H9 (cell line): ENCODE data around the gene ALAD. TPM values are rescaled to one million over a fixed set of nuclear protein-coding genes. Genes with fewer than 3 reads are reported as not detected.

Experiments
- DNase-seq: peaks from one replicate; pipeline ENCODE4 v3.0.0-alpha.2; 2017
- H2AFZ ChIP-seq: one replicate; pipeline ENCODE4 v1.6.1; 2013; ENCODE audit warnings: mild to moderate bottlenecking, low read length, control low read depth, moderate library complexity
- H2AK5ac ChIP-seq: 2 replicates; pipeline ENCODE4 v1.6.1; 2013; ENCODE audit warnings: low read length, control low read depth, mixed read lengths; ENCODE audit not compliant: insufficient read length
- H2BK120ac ChIP-seq: one replicate; pipeline ENCODE4 v1.6.1; 2013; ENCODE audit warnings: low read depth, mild to moderate bottlenecking, low read length, control low read depth, inconsistent platforms; ENCODE audit not compliant: poor library complexity, severe bottlenecking
- H2BK12ac ChIP-seq: 2 replicates; pipeline ENCODE4 v1.6.1; 2013; ENCODE audit warnings: low read length, control low read depth, mixed read lengths, low read depth; ENCODE audit not compliant: insufficient read length
- H2BK15ac ChIP-seq: 2 replicates; pipeline ENCODE4 v1.6.1; 2013; ENCODE audit warnings: low read depth, low read length, control low read depth
- H2BK20ac ChIP-seq: one replicate; pipeline ENCODE4 v1.6.1; 2013; ENCODE audit warnings: low read depth, mild to moderate bottlenecking, low read length, control low read depth, inconsistent platforms; ENCODE audit not compliant: poor library complexity, severe bottlenecking
- H2BK5ac ChIP-seq: 2 replicates; pipeline ENCODE4 v1.6.1; 2013; ENCODE audit warnings: low read length, control low read depth, mixed read lengths; ENCODE audit not compliant: insufficient read length
- H3K14ac ChIP-seq: 2 replicates; pipeline ENCODE4 v1.6.1; 2013; ENCODE audit warnings: low read length, control low read depth; ENCODE audit not compliant: insufficient read depth
- H3K18ac ChIP-seq: 2 replicates; pipeline ENCODE4 v1.6.1; 2013; ENCODE audit warnings: low read depth, mild to moderate bottlenecking, mixed read lengths, low read length, control low read depth; ENCODE audit not compliant: insufficient read length
- H3K23ac ChIP-seq: 2 replicates; pipeline ENCODE4 v1.6.1; 2013; ENCODE audit warnings: low read length, control low read depth, mixed read lengths, low read depth; ENCODE audit not compliant: insufficient read length
- H3K23me2 ChIP-seq: 2 replicates; pipeline ENCODE4 v1.6.1; 2013; ENCODE audit warnings: low read depth, mild to moderate bottlenecking, mixed read lengths, low read length, control low read depth; ENCODE audit not compliant: insufficient read length, poor library complexity, severe bottlenecking
- H3K27ac ChIP-seq: 2 replicates; pipeline ENCODE4 v1.5.1; 2013; ENCODE audit warnings: low read length, control low read depth, mixed read lengths, low read depth; ENCODE audit not compliant: insufficient read length
- H3K27me3 ChIP-seq: 2 replicates; pipeline ENCODE4 v1.6.1; 2013; ENCODE audit warnings: low read length, control low read depth, inconsistent platforms; ENCODE audit not compliant: insufficient read depth
- H3K4ac ChIP-seq: 2 replicates; pipeline ENCODE4 v1.6.1; 2013; ENCODE audit warnings: low read depth, mild to moderate bottlenecking, control low read depth, inconsistent platforms, low read length, moderate library complexity
- H3K4me1 ChIP-seq: 2 replicates; pipeline ENCODE4 v1.6.1; 2013; ENCODE audit warnings: low read length, control low read depth, inconsistent platforms; ENCODE audit not compliant: insufficient read depth
- H3K4me2 ChIP-seq: 2 replicates; pipeline ENCODE4 v1.6.1; 2013; ENCODE audit warnings: low read length, control low read depth, mixed read lengths; ENCODE audit not compliant: insufficient read length, insufficient read depth
- H3K56ac ChIP-seq: 2 replicates; pipeline ENCODE4 v1.6.1; 2013; ENCODE audit warnings: low read depth, mild to moderate bottlenecking, mixed read lengths, low read length, control low read depth; ENCODE audit not compliant: insufficient read length
- H3K79me1 ChIP-seq: 2 replicates; pipeline ENCODE4 v1.6.1; 2013; ENCODE audit warnings: low read depth, mild to moderate bottlenecking, moderate library complexity, low read length, control low read depth, inconsistent platforms; ENCODE audit not compliant: insufficient read depth, poor library complexity, severe bottlenecking
- H3K79me2 ChIP-seq: 2 replicates; pipeline ENCODE4 v1.6.1; 2013; ENCODE audit warnings: low read length, control low read depth, inconsistent platforms; ENCODE audit not compliant: insufficient read depth
- H3K9ac ChIP-seq: 2 replicates; pipeline ENCODE4 v1.6.1; 2013; ENCODE audit warnings: low read length, control low read depth, mixed read lengths; ENCODE audit not compliant: insufficient read length; ENCODE audit errors: extremely low read depth
- H3K9me3 ChIP-seq: one replicate; pipeline ENCODE4 v1.6.1; 2013; ENCODE audit warnings: low read depth, low read length, inconsistent platforms; ENCODE audit not compliant: control insufficient read depth
- H3T11ph ChIP-seq: one replicate; pipeline ENCODE4 v1.6.1; 2013; ENCODE audit warnings: mild to moderate bottlenecking, low read length, control low read depth, inconsistent platforms
- H4K20me1 ChIP-seq: one replicate; pipeline ENCODE4 v1.6.1; 2013; ENCODE audit not compliant: control insufficient read depth, insufficient read length, insufficient read depth
- H4K5ac ChIP-seq: 2 replicates; pipeline ENCODE4 v1.6.1; 2013; ENCODE audit warnings: low read depth, mild to moderate bottlenecking, mixed read lengths, low read length, control low read depth; ENCODE audit not compliant: insufficient read length
- H4K8ac ChIP-seq: replicated peaks from 2 replicates; pipeline ENCODE4 v1.6.1; 2013; ENCODE audit warnings: low read length, control low read depth, mixed read lengths, low read depth; ENCODE audit not compliant: insufficient read length
- H4K91ac ChIP-seq: 2 replicates; pipeline ENCODE4 v1.6.1; 2013; ENCODE audit warnings: low read depth, mild to moderate bottlenecking, moderate library complexity, mixed read lengths, low read length, control low read depth; ENCODE audit not compliant: insufficient read length
- H3K27ac Mint-ChIP-seq, 3 experiments: 2 replicates in 2 of 3; 3 replicates in 1 of 3; pipeline ENCODE4 v1.8.0; 2020 to 2021; ENCODE audit warnings: mixed read lengths in 3 of 3, mild to moderate bottlenecking in 1 of 3, moderate library complexity in 1 of 3
- H3K27me3 Mint-ChIP-seq: 2 replicates; pipeline ENCODE4 v1.8.0; 2021; ENCODE audit warnings: low read depth, mild to moderate bottlenecking, moderate library complexity, mixed read lengths
- H3K36me3 Mint-ChIP-seq, 3 experiments: 2 replicates in 2 of 3; 3 replicates in 1 of 3; pipeline ENCODE4 v1.8.0; 2020 to 2021; ENCODE audit warnings: low read depth in 3 of 3, mixed read lengths in 3 of 3; ENCODE audit not compliant: insufficient read depth in 1 of 3
- H3K4me1 Mint-ChIP-seq, 2 experiments: 2 replicates each; pipeline ENCODE4 v1.8.0; 2020; ENCODE audit warnings: mixed read lengths in 2 of 2
- H3K4me3 Mint-ChIP-seq, 2 experiments: 2 replicates in 1 of 2; 3 replicates in 1 of 2; pipeline ENCODE4 v1.8.0; 2020 to 2021; ENCODE audit warnings: mild to moderate bottlenecking in 2 of 2, mixed read lengths in 2 of 2, moderate library complexity in 1 of 2
- H3K9me3 Mint-ChIP-seq, 2 experiments: 2 replicates in 1 of 2; 3 replicates in 1 of 2; pipeline ENCODE4 v1.8.0; 2020; ENCODE audit warnings: mild to moderate bottlenecking in 2 of 2, mixed read lengths in 2 of 2, moderate library complexity in 1 of 2
- CTCF ChIP-seq: fragments of 200-600 bp; sonication (generic); conservative IDR thresholded peaks from 3 replicates; pipeline ENCODE4 v1.8.0; 2021; ENCODE audit warnings: antibody characterized with exemption, mild to moderate bottlenecking
- WGBS: extraction: QIAGEN DNeasy Blood & Tissue Kit; methylation state at CpG from one replicate; pipeline ENCODE4 v1.1.7; 2013; ENCODE audit warnings: missing lambda C conversion rate, low lambda C conversion rate, mixed read lengths; ENCODE audit not compliant: insufficient read length; ENCODE audit errors: extremely low coverage; 5-methylcytosine and 5-hydroxymethylcytosine counted together
- long read RNA-seq: library from polyadenylated mRNA; unstranded; transcript quantifications from one replicate; pipeline ENCODE4 v2.0.0, GENCODE V29; 2020
- total RNA-seq: library from RNA; stranded (reverse); gene quantifications from 2 replicates; pipeline ENCODE4 v1.2.1, GENCODE V29; 2021

ALAD gene
- total RNA-seq = 11.5 and 13.2 TPM in 2 replicates
- long read RNA-seq, transcript ALAD-201 (12 exons, 3,173 nt) = major isoform, 67 of 102 reads
- long read RNA-seq, partial matches to known transcripts = 2 of 102 reads
- long read RNA-seq, other reads (novel, unspliced or antisense) = 30 of 102 reads

- Histone ChIP-seq H3K27me3 (no peaks in the 10 kb centered on the region), H2BK120ac (no peak within 1 kb of the TSS), H3K9me3 (no peaks in the 10 kb centered on the region), H3K79me2 (no peaks in the 10 kb centered on the region), H4K8ac (no peak within 1 kb of the TSS), H4K5ac (no peak within 1 kb of the TSS), H3K18ac (no peak within 1 kb of the TSS), H2BK12ac (no peak within 1 kb of the TSS), H2AK5ac (no peak within 1 kb of the TSS), H2BK15ac (no peak within 1 kb of the TSS), H3K4me1 (no peaks in the 10 kb centered on the region), H3K4ac (no peak within 1 kb of the TSS), H3K9ac (peak within 1 kb of the TSS; percentile 40), H3K79me1 (no peaks in the 10 kb centered on the region), H3K23ac (no peak within 1 kb of the TSS), H3T11ph (no peak within 1 kb of the TSS), H3K4me2 (peak within 1 kb of the TSS; percentile 68), H4K20me1 (no peaks in the 10 kb centered on the region), H3K27ac (no peak within 1 kb of the TSS), H3K14ac (no peak within 1 kb of the TSS), H4K91ac (no peak within 1 kb of the TSS), H3K23me2 (no peaks in the 10 kb centered on the region), H2BK5ac (no peak within 1 kb of the TSS), H2AFZ (peak within 1 kb of the TSS; percentile 96), H2BK20ac (no peak within 1 kb of the TSS), H3K56ac (no peak within 1 kb of the TSS)
- peak; percentile 99 for DNase-seq
- Mint-ChIP-seq H3K4me3 (peak within 1 kb of the TSS; percentile 88 to 94), H3K9me3 (no peaks in the 10 kb centered on the region), H3K4me1 (peaks cover 6 to 11% of the 10 kb centered on the region in 2 experiments), H3K36me3 (no peaks in the 10 kb centered on the region; a peak in 2 of 7 replicates), H3K27me3 (no peaks in the 10 kb centered on the region; the same call in none of the 2 replicates), H3K27ac (peak within 1 kb of the TSS in 1 of 3 experiments; percentile 74; a peak in 2 of 7 replicates)
- TF ChIP-seq CTCF = peak; percentile 98; the same call in 2 of the 3 replicates
- WGBS = no CpG with 5 or more reads among the region's 50 CpGs
These were observed at the start of gene ALAD for GRCh38 chr9:113401027-113401792. Gene ALAD (minus strand): TSS chr9:113401284. CDS start chr9:113393559, 7,725 bp downstream.
